Astrocyte of the cerebellum (primary cell): ENCODE results near the gene CSDE1.

ENCODE experiments used
- DNase-seq: peaks from one replicate; pipeline ENCODE4 v3.0.0-alpha.2; 2011; ENCODE audit warnings: low read depth
- H3K4me3 ChIP-seq: 2 replicates; pipeline ENCODE4 v1.5.1; 2011; ENCODE audit warnings: mild to moderate bottlenecking, low read depth, low read length, moderate library complexity
- in situ Hi-C: cut with HindIII; loops from 2 replicates; pipeline ENCODE4 v1.10.0; 2017; ENCODE audit warnings: low sequenced_read_pairs
- TF ChIP-seq, protein P1 (sequence below): IDR thresholded peaks from 2 replicates; pipeline ENCODE4 v1.5.1; 2012; ENCODE audit warnings: low read length, low read depth, moderate library complexity, mild to moderate bottlenecking; ENCODE audit errors: missing control alignments

CSDE1 gene

DNA sequence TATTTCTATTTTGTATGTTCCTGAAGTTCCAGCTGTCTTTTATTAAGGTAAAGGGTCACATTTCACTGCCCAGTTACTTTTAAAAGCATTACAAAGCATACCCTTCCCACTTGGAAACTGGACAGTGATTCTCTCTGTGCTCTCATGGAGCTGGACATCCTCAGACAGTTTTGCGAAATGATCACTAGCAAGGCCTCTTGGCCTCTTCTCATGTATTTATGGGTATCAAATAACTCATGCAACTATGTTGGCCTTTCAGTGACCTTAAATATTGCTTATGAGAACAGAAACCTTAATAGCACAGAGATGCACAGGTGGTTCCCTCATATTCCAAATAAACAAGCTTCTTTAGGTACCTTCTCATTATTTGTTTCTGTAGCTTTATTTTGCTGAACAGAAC lies 54.5 kb downstream of the CSDE1 start:
- TF ChIP-seq, protein P1, sequence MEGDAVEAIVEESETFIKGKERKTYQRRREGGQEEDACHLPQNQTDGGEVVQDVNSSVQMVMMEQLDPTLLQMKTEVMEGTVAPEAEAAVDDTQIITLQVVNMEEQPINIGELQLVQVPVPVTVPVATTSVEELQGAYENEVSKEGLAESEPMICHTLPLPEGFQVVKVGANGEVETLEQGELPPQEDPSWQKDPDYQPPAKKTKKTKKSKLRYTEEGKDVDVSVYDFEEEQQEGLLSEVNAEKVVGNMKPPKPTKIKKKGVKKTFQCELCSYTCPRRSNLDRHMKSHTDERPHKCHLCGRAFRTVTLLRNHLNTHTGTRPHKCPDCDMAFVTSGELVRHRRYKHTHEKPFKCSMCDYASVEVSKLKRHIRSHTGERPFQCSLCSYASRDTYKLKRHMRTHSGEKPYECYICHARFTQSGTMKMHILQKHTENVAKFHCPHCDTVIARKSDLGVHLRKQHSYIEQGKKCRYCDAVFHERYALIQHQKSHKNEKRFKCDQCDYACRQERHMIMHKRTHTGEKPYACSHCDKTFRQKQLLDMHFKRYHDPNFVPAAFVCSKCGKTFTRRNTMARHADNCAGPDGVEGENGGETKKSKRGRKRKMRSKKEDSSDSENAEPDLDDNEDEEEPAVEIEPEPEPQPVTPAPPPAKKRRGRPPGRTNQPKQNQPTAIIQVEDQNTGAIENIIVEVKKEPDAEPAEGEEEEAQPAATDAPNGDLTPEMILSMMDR, result no peak
- no peak overlapping the region for H3K4me3 ChIP-seq
- DNase-seq, result no peak
- in situ Hi-C loops, result no loop called here

DNA sequence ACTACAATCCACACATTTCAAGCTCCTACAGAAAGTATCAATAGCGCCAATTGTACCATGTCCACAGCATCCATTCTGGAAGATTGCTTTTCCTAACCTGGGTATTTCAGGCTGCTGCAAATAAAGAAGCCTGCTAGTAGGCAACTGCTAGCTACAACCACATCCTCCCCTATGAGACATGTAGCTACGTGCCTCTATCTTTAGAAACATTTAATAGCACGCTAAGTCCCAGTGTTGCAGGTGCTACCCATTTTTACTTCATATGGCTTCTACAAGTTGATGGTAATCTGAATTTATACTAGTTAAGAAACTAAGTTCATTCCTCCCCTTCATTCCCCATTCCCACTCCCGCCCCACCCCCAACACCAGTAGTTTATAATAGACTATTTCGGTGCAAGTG lies 55.0 kb downstream of the CSDE1 start:
- TF ChIP-seq, protein P1, result no peak
- in situ Hi-C loops, result no loop called here

DNA sequence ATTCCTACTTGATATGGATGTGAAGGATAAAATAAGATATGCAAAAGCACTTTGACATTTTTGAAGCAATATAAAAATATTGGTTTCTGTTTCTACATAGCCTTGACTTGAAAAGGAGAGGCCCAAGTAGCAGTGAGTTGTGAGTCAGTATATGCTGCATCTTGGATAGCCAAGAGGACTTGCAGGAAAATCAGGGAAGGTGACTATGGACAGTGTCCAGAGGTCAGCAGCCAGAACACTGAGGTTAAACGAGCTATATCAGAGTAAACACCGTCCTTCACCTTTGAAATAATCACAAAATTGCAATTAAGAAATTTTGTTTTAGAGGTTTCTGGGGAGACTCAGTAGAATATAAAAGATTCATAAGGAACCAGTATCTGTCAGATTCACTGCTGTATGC lies 55.9 kb downstream of the CSDE1 start:
- TF ChIP-seq, protein P1, result no peak
- DNase-seq, result no peak
- no peak overlapping the region for H3K4me3 ChIP-seq
- in situ Hi-C loops, result no loop called here

More for the DNA sequence above, 55.0 kb downstream of the CSDE1 start:
- H3K4me3 ChIP-seq, result no peak overlapping the region
- no peak for DNase-seq

DNA sequence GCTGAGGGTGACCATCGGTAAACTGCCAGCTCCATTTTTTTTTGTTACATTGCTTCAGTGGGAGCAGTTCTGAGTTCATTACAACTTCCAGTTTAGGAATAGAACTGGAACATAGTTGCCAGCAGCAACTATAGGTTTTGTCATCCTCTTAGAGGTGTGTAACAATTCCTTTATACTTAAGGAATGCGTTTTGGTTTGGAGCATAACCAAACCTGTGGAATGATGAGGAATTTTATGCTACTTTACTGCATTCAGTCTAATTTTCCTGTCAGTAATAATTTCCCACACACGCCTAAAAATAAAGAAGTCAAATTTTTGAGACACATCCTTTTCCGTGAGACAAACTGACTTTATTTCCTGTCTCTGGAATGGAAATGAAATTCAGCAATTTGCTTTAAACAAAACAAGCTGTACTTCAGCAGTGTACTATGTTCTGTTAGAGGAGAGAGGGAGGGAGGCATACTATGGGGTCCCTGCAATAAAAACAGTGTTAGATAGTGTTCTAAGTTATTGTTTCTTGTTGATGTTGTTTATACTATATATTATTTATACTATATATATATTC lies 57.7 kb downstream of the CSDE1 start:
- TF ChIP-seq, protein P1, result no peak
- DNase-seq, result peak; percentile 29
- H3K4me3 ChIP-seq, result no peak overlapping the region
- in situ Hi-C loops, result no loop called here

DNA sequence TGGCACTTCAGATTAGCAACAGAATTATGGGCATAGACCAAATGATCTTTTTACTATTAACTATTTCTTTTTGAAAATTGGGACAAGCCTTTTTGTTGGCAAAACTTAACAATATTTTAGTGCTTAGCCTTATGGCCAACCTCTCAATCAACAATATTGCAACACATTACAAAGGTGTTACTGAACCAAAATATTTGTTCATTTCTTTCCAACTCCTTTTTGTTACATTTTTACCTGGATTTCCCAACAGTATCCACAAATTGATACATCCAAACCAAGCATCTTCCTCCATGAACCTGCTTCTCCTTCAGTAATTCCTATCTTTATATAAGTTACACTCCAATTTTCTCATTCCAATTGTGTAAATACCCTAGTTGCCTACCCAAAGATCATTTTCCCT lies 61.0 kb downstream of the CSDE1 start:
- TF ChIP-seq, protein P1, result no peak
- in situ Hi-C loops, result no loop called here
- H3K4me3 ChIP-seq, result no peak overlapping the region

DNA sequence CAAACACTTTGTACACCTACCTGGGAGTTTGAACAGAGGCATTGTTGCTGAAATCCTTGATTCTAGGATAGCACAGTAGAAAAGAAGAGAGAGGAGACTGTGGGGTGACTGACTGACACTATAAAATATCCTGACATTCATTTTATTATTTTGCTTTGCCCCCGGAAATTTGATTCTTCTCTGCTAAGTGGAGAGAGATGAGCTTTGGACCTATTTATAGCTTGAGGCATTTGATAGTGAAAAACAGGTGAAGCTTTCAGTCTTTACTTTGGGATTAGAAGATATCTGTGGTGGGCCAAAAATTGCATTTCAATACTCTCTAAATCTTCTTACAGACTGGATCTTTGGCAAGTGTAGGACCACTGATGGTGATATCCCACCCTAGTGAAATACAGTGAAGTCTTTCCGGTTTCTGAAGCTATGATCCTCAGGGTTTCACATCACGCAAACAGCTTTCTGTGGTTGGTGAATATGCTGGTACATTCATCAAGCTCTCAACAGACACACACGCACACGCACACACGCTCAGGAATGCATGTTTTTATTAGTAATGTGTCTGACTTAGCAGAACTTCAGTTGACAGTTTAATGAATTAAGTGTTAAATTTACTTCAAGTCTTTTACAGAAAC lies 62.2 kb downstream of the CSDE1 start, which contains the start of gene AMPD1:
Gene AMPD1 (minus strand): TSS at position 117 of the 629 bp plus-strand sequence. CDS start 75 bp downstream, at position 42.
- in situ Hi-C loops, result no loop called here
- no peak within 1 kb of the TSS for H3K4me3 ChIP-seq
- TF ChIP-seq, protein P1, result no peak
- DNase-seq, result no peak

More for the DNA sequence above, 61.0 kb downstream of the CSDE1 start:
- DNase-seq, result no peak
